ENCODE measurements around the gene SLFN12L.
"Not testable (repeated sequence)": the region's sequence is repeated elsewhere in the genome, so short reads cannot be mapped to it uniquely, and the experiment has no call there.

The SLFN12L gene

DNA sequence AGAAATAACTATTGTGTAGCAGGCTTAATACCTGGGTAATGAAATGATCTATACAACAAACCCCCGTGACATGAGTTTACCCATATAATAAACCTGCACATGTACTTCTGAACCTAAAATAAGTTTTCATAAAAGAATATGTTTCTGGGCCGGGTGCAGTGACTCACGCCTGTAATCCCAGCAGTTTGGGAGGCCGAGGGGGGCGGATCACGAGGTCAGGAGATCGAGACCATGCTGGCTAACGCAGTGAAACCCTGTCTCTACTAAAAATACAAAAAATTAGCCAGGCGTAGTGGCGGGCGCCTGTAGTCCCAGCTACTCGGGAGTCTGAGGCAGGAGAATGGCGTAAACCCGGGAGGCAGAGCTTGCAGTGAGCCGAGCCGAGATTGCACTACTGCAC lies 25.7 kb upstream of the SLFN12L start:
- not testable (repeated sequence) for H3K27ac ChIP-seq (ENCODE audit: insufficient read depth, low read length, poor library complexity, severe bottlenecking); H3K36me3 ChIP-seq (ENCODE audit: control insufficient read depth, insufficient read depth, low read length); H3K9me3 ChIP-seq (ENCODE audit: control insufficient read depth, low read length); H3K4me1 ChIP-seq (ENCODE audit: control insufficient read depth, insufficient read depth, low read length, poor library complexity, severe bottlenecking); H3K27me3 ChIP-seq (replicated peaks; ENCODE audit: control insufficient read depth, insufficient read depth, low read length, poor library complexity, severe bottlenecking); H3K4me3 ChIP-seq (ENCODE audit: insufficient read depth, low read depth, low read length, poor library complexity, severe bottlenecking); DNase-seq

DNA sequence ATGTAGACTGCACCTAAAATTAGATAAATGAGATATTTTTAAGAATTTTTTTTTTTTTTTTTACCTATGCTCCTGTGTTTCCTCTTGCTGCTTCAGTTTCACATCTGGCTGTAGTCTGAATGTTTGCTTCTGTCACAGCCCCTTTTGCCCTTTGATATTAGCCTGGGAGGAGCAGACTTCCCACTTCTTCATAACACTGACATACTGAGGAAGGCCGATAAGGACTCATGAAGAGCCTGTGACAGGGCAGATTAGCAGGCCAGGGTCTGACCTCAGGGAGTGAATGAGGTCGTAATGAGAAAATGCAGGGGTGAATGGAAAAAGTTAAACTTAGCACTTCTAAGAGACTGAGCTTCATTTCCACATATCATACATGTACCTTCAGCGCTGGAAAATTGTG lies 23.2 kb upstream of the SLFN12L start, which contains the start of gene SLFN14:
TSS of gene SLFN14 (minus strand) at position 117 of the 400 bp plus-strand sequence. CDS start 2,757 bp downstream, outside the sequence.
- no peaks in the 10 kb centered on the region for H3K4me1 ChIP-seq (ENCODE audit: control insufficient read depth, insufficient read depth, low read length, poor library complexity, severe bottlenecking)
- no peaks in the 10 kb centered on the region for H3K9me3 ChIP-seq (ENCODE audit: control insufficient read depth, low read length)
- no peak within 1 kb of the TSS for H3K27ac ChIP-seq (ENCODE audit: insufficient read depth, low read length, poor library complexity, severe bottlenecking)
- DNase-seq = no peak
- H3K4me3 ChIP-seq (ENCODE audit: insufficient read depth, low read depth, low read length, poor library complexity, severe bottlenecking) = no peak within 1 kb of the TSS
- no peaks in the 10 kb centered on the region for H3K27me3 ChIP-seq (replicated peaks; ENCODE audit: control insufficient read depth, insufficient read depth, low read length, poor library complexity, severe bottlenecking)
- H3K36me3 ChIP-seq (ENCODE audit: control insufficient read depth, insufficient read depth, low read length) = no peaks in the 10 kb centered on the region

DNA sequence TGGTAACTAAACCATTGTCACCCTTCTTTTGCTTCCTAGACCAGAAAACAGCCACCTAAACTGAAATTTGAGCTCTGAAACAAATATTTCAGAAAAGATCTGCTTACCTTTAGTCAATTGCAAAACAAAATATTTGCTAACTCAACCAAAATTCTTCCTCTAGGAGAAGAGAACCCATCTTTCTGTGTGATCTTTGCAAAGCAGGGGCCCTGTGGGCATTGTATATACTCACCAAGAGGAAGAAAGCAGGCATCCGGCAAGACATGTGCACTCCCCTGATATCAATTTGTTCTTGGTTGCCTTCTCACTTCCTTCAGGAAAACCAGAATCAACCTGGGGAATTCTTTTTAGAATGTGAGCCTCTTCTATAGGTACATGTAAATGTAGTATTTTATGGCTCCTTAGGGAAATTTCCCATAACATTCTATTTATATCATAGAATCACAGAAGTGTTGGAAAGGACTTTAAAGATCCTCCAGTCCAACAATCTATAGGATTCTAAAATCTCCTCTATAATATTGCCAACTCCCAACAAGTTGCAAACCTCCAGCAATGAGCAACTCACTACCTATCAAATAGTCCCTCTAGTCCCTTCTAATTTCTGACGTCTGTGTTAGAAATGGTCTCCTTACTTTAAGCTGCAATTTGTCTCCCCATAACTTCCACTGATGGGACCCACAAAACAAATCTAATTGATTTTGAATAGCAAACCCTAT lies 22.2 kb upstream of the SLFN12L start:
- no peaks in the 10 kb centered on the region for H3K4me1 ChIP-seq (ENCODE audit: control insufficient read depth, insufficient read depth, low read length, poor library complexity, severe bottlenecking)
- H3K27me3 ChIP-seq (replicated peaks; ENCODE audit: control insufficient read depth, insufficient read depth, low read length, poor library complexity, severe bottlenecking) = no peaks in the 10 kb centered on the region
- H3K9me3 ChIP-seq (ENCODE audit: control insufficient read depth, low read length) = no peaks in the 10 kb centered on the region
- DNase-seq = no peak
- H3K36me3 ChIP-seq (ENCODE audit: control insufficient read depth, insufficient read depth, low read length) = no peaks in the 10 kb centered on the region
- H3K4me3 ChIP-seq (ENCODE audit: insufficient read depth, low read depth, low read length, poor library complexity, severe bottlenecking) = no peak overlapping the region
- no peak overlapping the region for H3K27ac ChIP-seq (ENCODE audit: insufficient read depth, low read length, poor library complexity, severe bottlenecking)

GRCh38 chr17:35557353-35557752 lies 19.9 kb upstream of the SLFN12L start:
- Histone ChIP-seq H3K27me3 (replicated peaks; ENCODE audit: control insufficient read depth, insufficient read depth, low read length, poor library complexity, severe bottlenecking) (no peaks in the 10 kb centered on the region), H3K4me1 (ENCODE audit: control insufficient read depth, insufficient read depth, low read length, poor library complexity, severe bottlenecking) (no peaks in the 10 kb centered on the region), H3K4me3 (ENCODE audit: insufficient read depth, low read depth, low read length, poor library complexity, severe bottlenecking) (no peak overlapping the region), H3K36me3 (ENCODE audit: control insufficient read depth, insufficient read depth, low read length) (no peaks in the 10 kb centered on the region), H3K9me3 (ENCODE audit: control insufficient read depth, low read length) (no peaks in the 10 kb centered on the region), H3K27ac (ENCODE audit: insufficient read depth, low read length, poor library complexity, severe bottlenecking) (no peak overlapping the region)
- DNase-seq = no peak

GRCh38 chr17:35555691-35556090 lies 18.2 kb upstream of the SLFN12L start:
- no peak for DNase-seq

DNA sequence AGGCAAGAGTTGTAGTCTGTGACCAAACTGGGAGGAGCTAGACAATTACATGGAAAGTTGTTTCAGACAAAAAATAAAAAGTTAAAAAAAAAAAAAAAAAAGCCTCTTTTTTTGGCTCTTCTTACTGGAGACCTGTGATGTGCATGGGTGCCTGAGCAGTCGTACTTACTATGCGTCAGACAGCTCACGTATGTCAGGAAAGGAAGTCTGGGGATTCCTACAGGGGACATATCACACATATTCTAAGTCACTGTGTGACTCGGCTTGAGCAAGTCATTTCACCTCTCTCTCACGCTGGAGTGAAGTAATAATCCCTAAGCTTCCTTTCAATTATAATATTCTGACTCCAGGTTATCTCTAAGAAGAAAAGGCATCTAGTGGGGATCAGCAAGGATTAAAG lies 17.2 kb upstream of the SLFN12L start:
- H3K4me1 ChIP-seq (ENCODE audit: control insufficient read depth, insufficient read depth, low read length, poor library complexity, severe bottlenecking) = no peaks in the 10 kb centered on the region
- H3K36me3 ChIP-seq (ENCODE audit: control insufficient read depth, insufficient read depth, low read length) = no peaks in the 10 kb centered on the region
- no peak overlapping the region for H3K27ac ChIP-seq (ENCODE audit: insufficient read depth, low read length, poor library complexity, severe bottlenecking)
- no peaks in the 10 kb centered on the region for H3K27me3 ChIP-seq (replicated peaks; ENCODE audit: control insufficient read depth, insufficient read depth, low read length, poor library complexity, severe bottlenecking)
- H3K4me3 ChIP-seq (ENCODE audit: insufficient read depth, low read depth, low read length, poor library complexity, severe bottlenecking) = no peak overlapping the region
- no peaks in the 10 kb centered on the region for H3K9me3 ChIP-seq (ENCODE audit: control insufficient read depth, low read length)
- no peak for DNase-seq

More at GRCh38 chr17:35555691-35556090, 18.2 kb upstream of the SLFN12L start:
- H3K9me3 ChIP-seq (ENCODE audit: control insufficient read depth, low read length) = no peaks in the 10 kb centered on the region
- H3K4me1 ChIP-seq (ENCODE audit: control insufficient read depth, insufficient read depth, low read length, poor library complexity, severe bottlenecking) = no peaks in the 10 kb centered on the region
- no peaks in the 10 kb centered on the region for H3K36me3 ChIP-seq (ENCODE audit: control insufficient read depth, insufficient read depth, low read length)
- no peak overlapping the region for H3K4me3 ChIP-seq (ENCODE audit: insufficient read depth, low read depth, low read length, poor library complexity, severe bottlenecking)
- no peaks in the 10 kb centered on the region for H3K27me3 ChIP-seq (replicated peaks; ENCODE audit: control insufficient read depth, insufficient read depth, low read length, poor library complexity, severe bottlenecking)
- no peak overlapping the region for H3K27ac ChIP-seq (ENCODE audit: insufficient read depth, low read length, poor library complexity, severe bottlenecking)

GRCh38 chr17:35553310-35553709 lies 15.8 kb upstream of the SLFN12L start:
- no peaks in the 10 kb centered on the region for H3K27me3 ChIP-seq (replicated peaks; ENCODE audit: control insufficient read depth, insufficient read depth, low read length, poor library complexity, severe bottlenecking)
- no peak for DNase-seq
- no peaks in the 10 kb centered on the region for H3K36me3 ChIP-seq (ENCODE audit: control insufficient read depth, insufficient read depth, low read length)
- no peak overlapping the region for H3K4me3 ChIP-seq (ENCODE audit: insufficient read depth, low read depth, low read length, poor library complexity, severe bottlenecking)
- no peak overlapping the region for H3K27ac ChIP-seq (ENCODE audit: insufficient read depth, low read length, poor library complexity, severe bottlenecking)
- no peaks in the 10 kb centered on the region for H3K4me1 ChIP-seq (ENCODE audit: control insufficient read depth, insufficient read depth, low read length, poor library complexity, severe bottlenecking)
- no peaks in the 10 kb centered on the region for H3K9me3 ChIP-seq (ENCODE audit: control insufficient read depth, low read length)

DNA sequence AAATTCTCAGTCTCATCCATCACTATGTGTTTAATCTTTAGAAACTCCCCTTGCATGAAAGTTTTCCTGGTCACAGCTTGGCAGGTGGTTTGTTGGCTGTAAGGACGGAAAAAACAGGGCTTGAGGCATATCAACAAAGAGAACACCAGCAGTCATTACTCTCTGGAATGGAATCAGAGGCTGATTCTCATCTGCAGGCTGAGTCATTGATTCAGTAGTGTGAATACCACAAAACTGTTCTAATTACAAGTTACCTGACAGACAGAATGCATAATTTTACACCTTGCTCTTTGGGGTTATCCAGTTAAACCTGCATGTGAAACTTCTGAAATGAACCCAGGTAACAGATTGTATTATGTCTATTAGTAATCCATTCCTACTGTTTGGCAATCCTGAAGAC lies 11.5 kb upstream of the SLFN12L start:
- Histone ChIP-seq H3K27ac (ENCODE audit: insufficient read depth, low read length, poor library complexity, severe bottlenecking) (no peak overlapping the region), H3K4me3 (ENCODE audit: insufficient read depth, low read depth, low read length, poor library complexity, severe bottlenecking) (no peak overlapping the region), H3K27me3 (replicated peaks; ENCODE audit: control insufficient read depth, insufficient read depth, low read length, poor library complexity, severe bottlenecking) (no peaks in the 10 kb centered on the region), H3K36me3 (ENCODE audit: control insufficient read depth, insufficient read depth, low read length) (no peaks in the 10 kb centered on the region), H3K9me3 (ENCODE audit: control insufficient read depth, low read length) (no peaks in the 10 kb centered on the region), H3K4me1 (ENCODE audit: control insufficient read depth, insufficient read depth, low read length, poor library complexity, severe bottlenecking) (no peaks in the 10 kb centered on the region)
- DNase-seq = no peak

- DNase-seq = no peak
- Histone ChIP-seq H3K36me3 (ENCODE audit: control insufficient read depth, insufficient read depth, low read length) (no peaks in the 10 kb centered on the region), H3K27me3 (replicated peaks; ENCODE audit: control insufficient read depth, insufficient read depth, low read length, poor library complexity, severe bottlenecking) (no peaks in the 10 kb centered on the region), H3K27ac (ENCODE audit: insufficient read depth, low read length, poor library complexity, severe bottlenecking) (no peak overlapping the region), H3K4me3 (ENCODE audit: insufficient read depth, low read depth, low read length, poor library complexity, severe bottlenecking) (no peak overlapping the region), H3K9me3 (ENCODE audit: control insufficient read depth, low read length) (no peaks in the 10 kb centered on the region), H3K4me1 (ENCODE audit: control insufficient read depth, insufficient read depth, low read length, poor library complexity, severe bottlenecking) (no peaks in the 10 kb centered on the region)
Observed at GRCh38 chr17:35548208-35548810, 10.8 kb upstream of the SLFN12L start.

DNA sequence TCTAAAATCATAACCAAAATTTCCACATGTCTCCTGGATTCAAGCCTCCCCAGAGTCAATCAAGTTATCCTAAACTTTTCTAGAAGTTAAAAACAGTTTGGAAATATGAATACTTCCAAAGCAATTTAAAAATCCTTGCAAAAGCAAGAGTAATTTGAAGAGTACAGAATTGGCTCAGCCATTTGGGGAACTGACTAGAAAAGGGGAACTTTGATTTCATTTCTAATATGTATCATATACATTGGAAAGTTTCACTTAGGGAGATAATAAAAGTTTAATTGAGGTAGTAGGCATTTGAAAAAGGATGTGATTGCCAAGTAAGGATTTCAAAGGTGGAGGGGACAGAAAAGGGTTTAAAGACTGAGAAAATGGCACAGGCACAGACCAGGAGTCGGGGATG lies 9.0 kb upstream of the SLFN12L start:
- Histone ChIP-seq H3K4me3 (ENCODE audit: insufficient read depth, low read depth, low read length, poor library complexity, severe bottlenecking) (no peak overlapping the region), H3K27ac (ENCODE audit: insufficient read depth, low read length, poor library complexity, severe bottlenecking) (no peak overlapping the region), H3K27me3 (replicated peaks; ENCODE audit: control insufficient read depth, insufficient read depth, low read length, poor library complexity, severe bottlenecking) (no peaks in the 10 kb centered on the region), H3K4me1 (ENCODE audit: control insufficient read depth, insufficient read depth, low read length, poor library complexity, severe bottlenecking) (peaks cover 3% of the 10 kb centered on the region), H3K9me3 (ENCODE audit: control insufficient read depth, low read length) (no peaks in the 10 kb centered on the region), H3K36me3 (ENCODE audit: control insufficient read depth, insufficient read depth, low read length) (no peaks in the 10 kb centered on the region)
- DNase-seq = no peak
